Measurements from ENCODE around the gene DNAJC18.
"Not testable (repeated sequence)": the region's sequence is repeated elsewhere in the genome, so short reads cannot be mapped to it uniquely, and the experiment has no call there.

The DNAJC18 gene

DNA sequence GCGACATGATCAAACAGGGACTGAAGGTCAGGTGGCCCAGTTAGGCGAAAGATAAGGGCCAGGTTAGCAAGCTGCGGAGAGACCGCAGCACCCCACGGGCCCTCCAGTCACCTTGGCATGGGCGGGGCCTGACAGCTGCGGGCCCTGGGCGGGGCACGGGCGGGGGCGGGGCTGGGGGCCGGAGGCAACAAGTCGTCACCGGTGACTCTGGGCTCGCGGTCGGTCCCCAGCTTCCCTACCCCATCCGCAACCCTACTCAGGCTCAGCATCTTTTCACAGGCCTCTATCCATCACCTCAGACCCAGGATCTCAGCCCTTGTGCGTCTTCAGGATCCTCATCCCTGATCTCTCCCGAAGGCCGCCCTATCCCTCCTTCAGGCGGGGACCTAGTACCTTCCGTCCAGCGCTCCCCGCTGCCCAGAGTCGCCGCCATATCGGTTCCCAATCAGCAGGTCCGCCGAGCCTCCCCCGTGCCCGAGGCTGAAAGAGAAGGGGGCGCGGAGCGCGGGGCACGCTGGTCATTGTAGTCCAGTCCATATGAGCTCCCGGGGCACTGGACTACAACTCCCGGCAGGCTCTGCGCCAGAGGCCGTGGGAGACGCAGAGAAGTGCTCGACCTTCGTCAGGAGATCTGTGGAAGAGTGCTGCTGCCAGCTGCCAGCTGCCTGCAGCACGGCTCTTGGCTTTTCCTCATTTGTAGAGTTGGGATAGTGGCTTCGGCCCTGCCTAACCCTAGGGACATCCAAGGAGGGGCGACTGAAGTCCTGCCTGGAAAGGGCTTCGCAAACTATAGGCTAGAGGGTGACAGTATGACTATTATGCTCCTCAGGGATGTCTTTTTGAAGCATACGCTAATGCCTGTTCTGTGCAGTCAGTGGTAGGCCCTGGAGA, at the start of gene DNAJC18:
DNAJC18 (minus strand) TSS at position 513 of the 891 bp plus-strand sequence; CDS start at position 433, 80 bp downstream.
- no peak for FAIRE-seq

DNA sequence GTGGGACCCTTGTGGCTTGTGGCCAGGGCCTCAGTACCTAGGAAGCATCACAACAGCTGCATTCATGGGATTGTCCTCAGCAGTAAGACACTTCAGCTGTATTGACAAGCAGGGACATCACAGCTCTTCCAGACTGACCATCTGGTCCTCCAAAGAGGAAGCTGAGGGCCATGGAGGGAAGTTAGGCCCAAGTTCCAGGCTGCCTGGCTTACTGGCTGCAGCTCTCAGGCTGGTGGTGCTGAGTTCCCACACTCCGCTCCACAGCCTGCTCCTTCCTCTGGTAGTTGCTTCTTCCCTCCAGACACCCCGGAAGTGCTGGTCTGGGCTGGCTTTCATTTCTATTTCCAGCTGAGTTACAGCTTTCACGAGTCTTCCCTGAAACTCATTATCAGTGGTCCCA, 48.9 kb upstream of the DNAJC18 start:
- FAIRE-seq = no peak

DNA sequence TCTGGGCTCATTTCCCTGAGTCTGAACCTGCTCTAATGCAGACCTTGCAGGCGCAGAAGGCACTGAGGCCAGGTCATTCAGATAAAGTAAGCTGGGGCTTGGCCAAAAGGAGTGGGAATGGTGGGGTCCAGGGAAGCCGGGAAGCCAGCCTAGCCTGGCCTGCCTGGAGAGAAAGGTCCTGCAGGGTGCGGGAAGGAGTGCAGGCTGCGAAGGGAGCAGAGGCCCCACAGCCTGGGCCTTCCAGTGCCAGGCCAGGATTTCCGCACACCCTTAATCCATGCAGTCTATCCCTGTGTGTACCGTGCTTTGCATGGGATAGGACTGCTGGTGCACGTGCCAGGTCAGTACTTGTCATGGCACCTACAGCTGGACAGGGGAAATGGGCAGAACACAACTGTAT, 46.9 kb upstream of the DNAJC18 start:
- FAIRE-seq = no peak

DNA sequence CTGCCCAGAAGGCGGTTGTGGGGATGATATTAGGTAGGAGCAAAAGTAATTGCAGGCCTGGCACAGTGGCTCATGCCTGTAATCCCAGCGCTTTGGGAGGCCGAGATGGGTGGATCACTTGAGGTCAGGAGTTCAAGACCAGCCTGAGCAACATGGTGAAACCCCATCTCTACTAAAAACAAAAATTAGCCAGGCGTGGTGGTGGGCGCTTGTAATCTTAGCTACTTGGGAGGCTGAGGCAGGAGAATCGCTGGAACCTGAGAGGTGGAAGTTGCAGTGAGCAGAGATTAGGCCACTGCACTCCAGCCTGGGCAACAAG, 43.5 kb upstream of the DNAJC18 start:
- FAIRE-seq = not testable (repeated sequence)

DNA sequence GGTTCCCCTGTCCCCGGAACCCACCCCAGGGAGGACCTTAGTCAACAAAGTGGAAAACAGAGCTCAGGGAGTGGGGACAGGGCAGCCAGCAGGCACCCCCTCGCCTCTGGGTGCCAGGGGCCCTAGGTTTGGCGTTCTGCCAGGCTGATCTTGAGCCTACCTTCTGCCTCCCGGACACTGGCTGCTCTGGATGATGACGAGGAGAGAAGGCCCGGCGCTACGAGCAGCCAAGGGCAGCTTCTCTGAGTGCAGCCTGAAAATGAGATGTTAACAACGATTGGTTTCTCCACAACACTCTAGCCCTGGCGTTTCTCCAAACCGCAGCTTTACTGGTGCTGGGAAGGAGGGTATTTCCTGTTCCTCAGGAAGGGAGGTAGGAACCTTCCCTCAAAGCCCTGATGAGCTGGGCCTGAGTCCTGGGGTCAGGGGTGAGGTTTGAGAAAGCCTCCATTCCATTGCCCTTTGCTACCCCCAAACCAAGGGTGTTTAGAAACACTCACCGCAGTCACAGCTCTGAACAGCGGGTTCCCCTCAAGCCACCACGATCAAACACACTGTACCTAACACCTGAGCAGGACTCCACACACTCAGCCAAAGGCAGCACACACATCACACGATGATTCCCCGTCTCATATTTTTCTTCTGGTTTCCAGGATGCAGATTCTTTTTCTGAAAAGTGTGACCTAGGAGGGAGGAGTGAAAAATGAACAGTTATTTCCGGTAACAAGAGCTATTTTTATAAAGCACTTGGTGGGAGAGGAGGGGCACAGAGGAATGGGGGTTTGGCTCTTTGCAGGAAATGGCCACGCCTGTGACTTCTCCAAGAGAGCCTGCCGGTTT, 42.9 kb upstream of the DNAJC18 start, which contains the start of gene STING1:
STING1 (minus strand) TSS at position 709 of the 840 bp plus-strand sequence. CDS start 1,054 bp downstream, outside the sequence.
- no peak for FAIRE-seq

DNA sequence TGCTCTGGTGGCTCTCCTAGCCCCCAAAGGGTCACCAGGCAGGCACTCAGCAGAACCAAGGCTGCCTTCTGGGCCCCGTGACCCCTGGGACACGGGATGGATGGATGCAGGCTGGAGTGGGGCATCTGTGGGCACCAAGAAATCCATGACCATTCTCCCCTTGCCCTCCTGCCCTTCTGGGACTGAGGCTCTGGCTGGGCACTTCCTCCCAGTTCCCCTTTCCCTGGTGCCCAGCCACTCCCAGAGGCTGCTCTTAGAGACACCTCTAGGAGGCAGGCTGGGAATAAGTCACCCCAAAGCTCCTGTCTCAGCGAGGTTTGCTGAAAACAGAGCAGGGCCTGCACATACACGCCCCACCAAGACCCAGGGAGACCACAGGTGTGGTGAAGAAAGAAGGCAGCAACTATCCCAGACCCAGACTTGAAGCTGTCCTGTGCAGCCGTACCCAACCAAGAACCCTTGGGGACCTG, 42.3 kb upstream of the DNAJC18 start:
- no peak for FAIRE-seq

DNA sequence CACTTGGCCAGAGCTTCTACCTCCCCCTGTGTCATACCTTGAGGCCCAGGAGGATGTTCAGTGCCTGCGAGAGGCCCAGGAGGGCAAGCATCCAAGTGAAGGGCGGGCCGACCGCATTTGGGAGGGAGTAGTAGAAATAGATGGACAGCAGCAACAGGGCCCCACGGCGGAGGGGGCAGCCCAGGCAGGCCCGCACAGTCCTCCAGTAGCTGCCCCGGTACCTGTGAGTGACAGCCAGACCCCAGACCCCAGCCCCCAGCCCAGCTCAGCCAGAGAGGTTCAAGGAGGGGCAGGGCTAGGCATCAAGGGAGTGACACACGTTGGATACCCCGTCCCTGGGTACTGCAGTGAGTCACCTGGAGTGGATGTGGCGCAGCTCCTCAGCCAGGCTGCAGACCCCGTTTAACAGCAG, 41.8 kb upstream of the DNAJC18 start:
- no peak for FAIRE-seq

DNA sequence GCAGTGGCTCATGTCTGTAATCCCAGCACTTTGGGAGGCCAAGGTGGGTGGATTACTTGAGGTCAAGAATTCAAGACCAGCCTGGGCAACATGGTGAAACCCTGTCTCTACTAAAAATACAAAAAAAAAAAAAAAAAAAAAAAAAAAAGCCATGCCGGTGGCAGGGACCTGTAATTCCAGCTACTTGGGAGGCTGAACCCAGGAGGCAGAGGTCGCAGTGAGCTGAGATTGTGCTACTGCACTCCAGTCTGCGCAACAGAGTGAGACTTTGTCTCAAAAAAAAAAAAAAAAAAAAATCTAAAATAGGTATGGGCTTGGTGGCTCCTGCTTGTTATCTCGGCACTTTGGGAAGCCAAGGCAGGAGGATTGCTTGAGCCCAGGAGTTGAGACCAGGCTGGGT, 40.4 kb upstream of the DNAJC18 start:
- not testable (repeated sequence) for FAIRE-seq

DNA sequence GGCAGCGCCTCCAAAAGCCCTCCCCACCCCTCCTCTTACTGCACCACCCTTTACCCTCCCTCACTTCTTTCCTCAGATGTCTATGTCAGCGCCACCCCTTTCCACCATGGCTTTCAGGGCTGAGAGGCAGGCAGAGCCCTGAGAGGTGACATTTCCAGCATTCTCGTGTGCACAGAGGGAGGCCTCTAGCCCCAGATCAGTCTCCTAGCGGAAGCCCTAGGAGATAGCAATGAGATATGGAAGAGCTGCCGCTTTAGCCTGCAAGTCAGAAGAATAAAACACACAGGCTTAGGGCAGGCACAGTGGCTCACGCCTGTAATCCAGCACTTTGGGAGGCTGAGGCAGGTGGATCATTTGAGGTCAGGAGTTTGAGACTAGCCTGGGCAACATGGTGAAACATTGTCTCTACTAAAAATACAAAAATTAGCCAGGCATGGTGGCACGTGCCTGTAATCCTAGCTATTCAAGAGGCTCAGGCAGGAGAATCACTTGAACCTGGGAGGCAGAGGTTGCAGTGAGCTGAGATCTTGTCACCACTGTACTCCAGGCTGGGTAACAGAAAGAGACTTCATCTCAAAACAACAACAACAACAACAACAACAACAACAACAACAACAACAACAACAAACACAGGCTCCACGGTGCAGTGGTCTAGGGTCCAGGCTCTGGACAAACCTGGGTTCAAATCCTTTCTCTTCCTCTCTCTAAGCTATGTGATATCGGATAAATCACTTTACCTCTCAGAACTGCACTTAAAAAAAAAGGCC, 39.5 kb upstream of the DNAJC18 start:
- not testable (repeated sequence) for FAIRE-seq

DNA sequence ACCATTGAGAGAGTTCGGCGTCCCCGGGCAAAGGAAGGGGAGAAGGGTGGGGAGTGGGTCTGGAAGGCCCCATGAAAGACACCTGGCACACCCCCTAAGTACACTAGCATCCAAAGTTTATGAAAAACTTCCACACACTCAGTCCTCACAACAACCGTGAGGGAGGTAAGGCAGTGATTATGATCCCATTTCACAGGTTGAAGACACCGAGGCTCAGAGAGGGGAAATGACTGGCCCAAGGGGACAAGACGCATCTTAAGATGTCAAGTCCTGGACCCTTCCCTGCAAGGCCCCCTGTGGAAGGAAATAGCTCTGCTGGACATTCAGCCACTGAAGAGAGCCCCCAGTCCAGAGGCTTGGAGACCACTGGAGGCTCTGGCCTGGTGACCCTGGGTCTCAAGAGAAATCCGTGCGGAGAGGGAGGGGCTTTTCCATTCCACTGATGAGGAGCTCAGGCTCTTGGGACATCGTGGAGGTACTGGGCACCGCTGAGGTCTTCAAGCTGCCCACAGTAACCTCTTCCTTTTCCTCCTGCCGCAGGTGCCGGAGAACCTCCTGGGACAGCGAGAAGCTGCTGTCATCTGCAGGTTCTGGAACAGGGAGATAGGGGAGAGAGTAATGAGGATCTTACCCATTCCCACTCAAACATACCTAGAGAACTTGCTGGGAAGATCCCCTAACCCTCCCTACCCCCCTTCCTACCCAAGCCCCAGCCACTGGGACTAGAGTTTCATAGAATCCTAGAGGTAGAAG, 36.7 kb upstream of the DNAJC18 start:
- FAIRE-seq = no peak

DNA sequence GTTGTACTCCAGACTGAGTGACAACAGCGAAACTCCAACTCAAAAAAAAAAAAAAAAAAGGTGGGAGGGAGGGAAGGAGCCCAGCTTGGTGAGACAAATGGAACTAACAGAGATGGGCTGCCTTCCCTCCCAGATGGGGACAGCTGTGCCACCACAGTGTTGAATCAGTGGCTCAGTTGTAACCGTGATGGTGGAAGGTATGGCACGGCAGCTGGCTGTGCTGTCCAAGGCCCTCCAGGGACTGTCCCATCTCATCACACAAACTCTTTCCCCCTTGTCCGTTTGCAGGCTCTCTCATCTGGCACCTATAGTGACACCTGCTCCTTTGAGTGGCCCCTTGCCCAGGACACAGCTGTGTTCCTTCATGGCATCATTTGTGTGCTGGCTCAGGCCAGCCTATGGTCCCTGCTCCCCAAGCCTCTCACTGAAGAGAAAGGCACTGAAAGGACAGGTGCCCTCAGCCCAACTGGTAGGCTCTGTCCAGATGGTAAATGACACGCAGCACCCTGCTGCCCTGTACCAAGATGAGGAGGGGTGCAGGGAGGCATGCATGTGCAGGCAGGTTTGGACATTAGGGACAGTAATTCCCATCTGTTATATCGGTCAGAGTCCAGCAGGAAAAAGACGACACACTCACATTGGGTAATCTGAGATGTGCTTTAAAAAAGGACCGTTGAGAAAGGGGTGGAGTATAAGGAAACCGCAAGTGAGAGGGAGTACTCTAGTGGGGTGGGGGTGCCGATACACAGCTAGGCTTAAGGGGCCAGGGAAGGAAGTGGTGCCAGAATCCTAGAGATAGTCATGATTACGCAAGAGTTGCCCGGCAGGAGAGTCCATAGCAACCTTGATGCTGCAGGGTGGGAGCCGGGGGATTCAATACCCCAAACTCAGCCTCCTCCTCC, 35.8 kb upstream of the DNAJC18 start:
- FAIRE-seq = no peak

DNA sequence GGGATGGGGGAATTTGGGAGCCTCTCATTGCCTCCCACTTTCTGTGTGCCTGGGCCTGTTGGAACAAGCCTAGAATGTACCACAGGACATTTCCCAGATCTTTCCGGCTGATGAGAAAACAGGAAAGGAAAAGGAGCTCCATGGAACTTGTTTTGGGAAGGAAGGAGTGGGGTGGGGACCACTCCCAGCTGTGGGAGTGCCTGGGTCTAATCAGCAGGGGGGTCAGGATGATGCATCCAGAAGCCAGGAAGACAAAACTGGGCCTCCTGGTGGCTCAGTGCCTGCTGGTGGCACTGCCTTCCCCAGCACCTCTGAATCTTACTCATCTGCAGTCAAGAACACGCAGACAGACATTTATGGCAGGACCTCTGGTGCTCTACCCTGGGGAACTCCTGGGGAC, 34.2 kb upstream of the DNAJC18 start:
- no peak for FAIRE-seq

DNA sequence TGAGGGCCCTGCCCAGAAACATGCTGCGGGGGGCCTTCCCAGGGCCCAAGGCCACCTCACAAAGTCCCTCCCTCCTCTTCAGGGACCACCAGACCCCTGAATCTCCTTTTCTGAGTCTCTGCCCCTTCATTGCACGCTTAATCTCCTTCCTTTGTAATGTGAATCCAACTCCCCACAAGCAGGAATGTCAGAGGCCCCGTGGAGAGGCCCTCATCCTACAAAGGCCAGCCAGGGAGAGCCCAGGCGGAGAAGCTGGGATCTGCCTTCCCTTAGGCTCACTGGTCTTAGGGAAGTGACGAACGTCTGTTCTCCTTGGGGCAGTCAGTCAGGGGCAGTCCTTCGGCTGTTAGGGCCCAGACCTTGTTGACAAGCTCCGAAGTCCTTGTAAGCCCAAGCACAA, 33.8 kb upstream of the DNAJC18 start:
- FAIRE-seq = no peak

DNA sequence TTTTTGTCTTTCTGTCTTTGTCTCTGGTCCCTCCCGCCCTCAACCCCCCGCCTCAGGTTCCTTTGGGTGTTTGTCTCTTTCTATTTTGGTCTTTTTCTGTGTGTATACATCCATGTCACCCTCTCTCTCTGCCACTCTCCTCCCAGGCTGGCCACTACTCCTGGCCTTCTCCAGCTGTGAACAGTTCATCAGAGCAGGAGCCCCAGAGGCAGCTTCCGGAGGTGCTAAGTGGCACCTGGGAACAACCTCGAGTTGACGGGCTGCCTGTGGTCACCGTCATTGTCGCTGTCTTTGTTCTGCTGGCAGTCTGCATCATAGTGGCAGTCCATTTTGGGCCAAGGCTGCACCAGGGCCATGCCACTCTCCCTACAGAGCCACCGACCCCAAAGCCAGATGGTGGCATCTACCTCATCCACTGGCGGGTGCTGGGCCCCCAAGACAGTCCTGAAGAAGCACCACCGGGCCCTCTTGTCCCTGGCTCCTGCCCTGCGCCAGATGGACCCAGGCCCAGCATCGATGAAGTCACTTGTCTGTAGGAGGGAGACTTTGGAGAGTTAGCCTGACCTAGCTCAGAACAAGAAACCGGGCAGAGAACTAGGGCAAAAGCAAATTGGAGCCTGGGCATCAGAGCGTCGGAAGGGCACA, 33.2 kb upstream of the DNAJC18 start:
- no peak for FAIRE-seq

DNA sequence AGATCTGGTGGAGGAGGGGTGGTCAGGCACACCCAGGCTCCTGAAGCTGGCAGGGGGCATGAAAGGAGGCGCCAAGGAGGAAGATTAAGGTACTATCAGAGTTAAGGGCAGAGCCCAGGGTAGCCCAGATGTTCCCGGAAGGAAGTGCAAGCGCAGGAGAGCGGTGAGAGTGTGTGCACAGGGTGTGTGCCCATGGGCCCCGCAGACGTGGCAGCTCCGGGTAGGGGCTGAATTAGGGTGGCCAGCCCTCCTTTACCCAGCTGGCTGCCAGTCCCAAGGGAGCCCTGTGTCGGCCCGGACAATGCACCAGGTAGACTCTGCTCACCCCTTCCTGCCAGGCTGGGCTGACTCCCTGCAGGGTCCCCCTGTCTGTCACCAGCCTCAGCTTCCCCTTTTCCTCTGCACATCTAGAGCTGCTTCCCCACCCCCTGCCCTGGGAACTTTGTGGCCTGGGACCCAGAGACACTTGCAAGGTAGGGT, 31.5 kb upstream of the DNAJC18 start, which contains the start of gene SMIM33:
SMIM33 (plus strand) TSS at position 184 of the 480 bp plus-strand sequence; CDS start at position 302, 118 bp downstream.
- FAIRE-seq = no peak

DNA sequence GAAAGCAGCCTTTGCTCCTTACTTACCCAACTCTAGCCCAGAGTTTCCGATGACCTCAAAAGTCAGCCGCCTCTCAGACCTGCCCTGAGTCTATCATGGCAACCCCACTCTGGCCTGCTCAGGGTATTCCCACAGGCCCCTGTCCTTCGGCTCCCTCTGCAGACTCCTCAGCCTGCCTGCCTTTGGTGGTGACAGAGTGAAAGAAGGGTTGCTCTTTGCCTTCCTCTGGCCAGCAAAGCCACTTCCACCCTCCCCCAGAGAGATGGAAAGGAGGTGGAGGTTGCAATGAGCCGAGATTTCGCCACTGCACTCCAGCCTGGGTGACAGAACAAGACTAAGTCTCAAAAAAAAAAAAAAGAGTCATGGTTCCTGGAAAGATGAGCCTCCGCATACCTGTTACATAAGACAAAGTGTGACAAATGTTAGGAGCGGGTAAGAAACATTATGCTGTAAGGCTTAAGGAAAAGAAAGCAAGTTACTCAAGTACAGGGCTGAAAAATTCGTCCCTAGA, 29.2 kb upstream of the DNAJC18 start:
- no peak for FAIRE-seq

DNA sequence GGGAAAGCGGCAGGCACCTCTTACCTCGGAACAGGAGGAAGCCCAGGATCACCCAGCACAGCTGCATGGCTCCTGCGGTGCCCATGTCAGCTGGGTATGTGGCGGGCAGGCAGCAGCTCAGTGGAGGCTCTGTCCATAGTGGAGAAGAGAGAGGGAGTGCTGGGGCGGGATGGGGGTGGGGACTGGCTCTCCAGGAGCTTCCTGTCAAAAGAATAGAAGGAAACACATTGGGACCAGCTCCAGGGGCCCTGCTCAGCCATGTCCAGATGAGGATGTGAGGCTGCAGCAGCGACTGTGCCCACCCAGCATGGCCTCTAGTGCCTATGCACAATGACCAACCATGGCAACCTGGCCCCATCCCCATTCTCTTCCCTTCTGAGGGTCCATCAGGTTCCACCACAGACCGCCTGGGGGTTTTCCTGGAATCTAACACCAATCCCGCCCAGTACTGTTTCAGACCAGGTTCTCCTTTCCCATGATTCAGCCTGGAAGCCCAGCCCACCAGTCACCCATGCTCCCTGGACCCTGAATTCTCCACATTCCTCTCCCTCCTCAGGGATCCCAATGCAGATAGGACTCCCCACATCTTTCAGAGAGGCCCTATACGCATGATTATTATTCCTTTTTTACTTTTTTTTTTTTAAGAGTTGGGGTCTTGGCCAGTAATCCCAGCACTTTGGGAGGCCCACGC, 23.4 kb upstream of the DNAJC18 start, which contains the start of gene ECSCR:
ECSCR (minus strand) TSS at position 158 of the 691 bp plus-strand sequence; CDS start at position 85, 73 bp downstream.
- no peak for FAIRE-seq

DNA sequence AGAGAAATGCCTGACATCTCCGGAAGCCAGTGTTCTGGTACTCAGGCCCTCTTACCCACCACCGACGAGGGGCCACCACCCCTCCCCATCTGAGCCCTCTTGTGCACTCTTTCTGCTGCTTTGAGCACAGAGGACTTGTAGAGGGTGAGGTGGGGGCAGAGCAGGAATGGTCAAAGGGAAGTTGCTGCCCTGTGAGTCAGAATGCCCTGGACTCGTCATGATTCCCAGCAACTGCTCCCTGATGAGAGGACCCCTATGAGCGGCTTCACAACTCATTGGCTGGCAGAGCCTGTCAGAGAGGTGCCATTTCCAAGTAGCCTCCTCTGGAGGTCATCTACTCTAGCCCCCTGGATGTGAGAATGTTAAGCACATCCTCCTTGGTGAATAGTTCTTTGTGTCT, 22.4 kb upstream of the DNAJC18 start:
- FAIRE-seq = no peak

DNA sequence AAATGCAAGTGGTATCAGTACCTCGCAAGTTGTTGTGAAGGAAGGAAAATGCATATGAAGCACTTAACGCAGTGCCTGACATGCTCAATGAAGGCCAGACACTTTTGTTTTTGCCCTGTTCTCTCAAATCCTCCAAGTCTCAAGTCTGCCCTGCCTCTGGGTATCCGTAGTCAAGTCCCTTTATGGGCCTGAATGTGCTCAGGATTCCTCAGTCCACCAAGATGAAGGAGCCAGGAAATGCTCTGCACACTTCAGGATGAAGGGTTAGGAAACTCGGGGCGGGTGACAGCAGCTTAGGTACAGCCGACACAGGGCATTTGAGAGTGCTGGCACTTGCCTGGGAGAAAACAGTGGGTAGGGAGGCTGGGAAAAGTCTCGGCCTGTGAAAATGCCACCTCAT, 21.9 kb upstream of the DNAJC18 start:
- FAIRE-seq = no peak

Data from colon (tissue), 2 donors.